Amniotic epithelial cell (primary cell): ENCODE results near the gene PTPRG.

Source experiments
- DNase-seq: peaks from one replicate; pipeline ENCODE4 v3.0.0-alpha.2; 2010; ENCODE audit warnings: low read depth

The PTPRG gene

DNA sequence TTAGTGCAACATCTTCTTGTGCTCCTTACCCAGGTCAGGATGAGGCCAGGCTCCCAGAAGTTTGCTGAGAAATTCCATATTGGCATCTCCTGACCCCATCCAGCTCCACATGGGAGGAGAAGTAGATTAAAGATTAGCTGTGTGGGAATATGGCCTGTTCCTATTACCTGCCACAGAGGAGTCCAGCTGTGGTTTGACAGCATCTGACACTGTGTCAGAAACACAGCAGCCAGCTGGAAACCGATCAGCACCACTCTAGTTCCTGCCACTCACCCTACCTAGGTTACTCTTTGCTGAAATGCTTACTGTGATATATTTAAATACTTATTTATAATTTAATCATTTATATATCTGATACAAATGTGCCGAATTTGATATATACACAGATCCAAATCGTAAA, 551.7 kb downstream of the PTPRG start:
- DNase-seq: no peak

DNA sequence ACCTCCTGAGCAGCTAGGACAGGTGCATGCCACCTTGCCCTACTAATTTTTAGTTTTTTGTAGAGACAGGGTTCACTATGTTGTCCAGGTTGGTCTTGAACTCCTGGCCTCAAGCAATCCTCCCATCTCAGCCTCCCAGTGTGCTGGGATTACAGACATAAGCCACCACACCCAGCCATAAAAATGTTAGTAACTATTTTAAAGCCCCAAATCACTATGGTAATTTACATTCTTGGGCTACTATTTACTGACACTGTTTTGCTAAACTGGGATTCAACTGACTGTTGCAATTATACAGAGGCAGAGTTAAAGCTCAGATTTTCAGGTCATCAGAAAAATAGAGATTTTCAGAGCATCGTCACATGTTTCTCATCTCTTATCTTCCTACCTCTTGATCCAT, 553.4 kb downstream of the PTPRG start:
- DNase-seq: no peak

DNA sequence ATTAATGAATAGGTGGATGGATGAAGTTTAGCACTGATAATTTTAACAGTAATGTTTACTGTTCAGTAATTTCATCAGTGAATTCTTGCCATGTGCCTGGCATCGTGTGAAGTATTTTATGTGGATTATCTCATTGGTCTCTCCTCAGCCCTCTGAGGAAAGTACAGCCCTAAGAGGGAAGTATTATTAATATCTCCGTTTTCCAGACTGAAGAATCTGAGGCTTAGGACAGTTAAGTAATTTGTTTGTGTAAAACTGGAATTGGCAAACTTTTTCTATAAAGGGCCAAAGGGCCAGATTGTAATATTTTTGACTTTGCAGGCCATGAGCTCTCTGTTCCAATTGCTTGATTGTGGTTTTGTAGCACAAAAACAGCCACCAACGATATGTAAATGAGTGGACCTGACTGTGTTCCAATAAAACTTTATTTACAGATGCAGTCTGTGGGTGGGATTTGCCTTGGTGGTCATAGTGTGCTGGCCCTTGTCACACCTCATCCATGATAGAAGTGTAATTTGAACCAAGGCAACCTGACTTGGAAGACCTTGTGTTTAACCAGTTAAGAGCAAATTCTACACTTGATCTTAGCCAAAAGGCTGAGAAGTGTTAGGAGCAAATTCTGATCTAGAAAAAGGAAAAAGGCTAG, 556.7 kb downstream of the PTPRG start:
- no peak for DNase-seq

DNA sequence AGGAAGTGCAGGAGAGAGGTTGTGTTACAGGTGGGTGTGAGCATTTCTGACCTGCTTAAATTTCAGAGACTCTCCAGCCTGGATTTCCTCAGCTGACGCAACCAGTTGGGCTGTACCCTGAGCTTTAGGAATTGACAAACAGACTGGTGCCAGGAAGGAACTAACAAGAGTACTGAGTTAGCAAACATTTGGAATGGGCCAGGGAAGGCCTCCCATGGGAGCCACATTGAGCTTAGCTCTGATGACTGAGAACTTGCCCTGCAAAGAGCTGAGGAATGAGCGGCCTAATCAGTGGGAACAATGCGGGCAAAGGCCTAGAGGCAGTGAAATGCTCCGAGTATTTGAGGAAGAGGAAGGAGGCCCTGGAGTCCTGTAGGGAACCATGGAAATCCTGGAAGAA, 557.8 kb downstream of the PTPRG start:
- no peak for DNase-seq

DNA sequence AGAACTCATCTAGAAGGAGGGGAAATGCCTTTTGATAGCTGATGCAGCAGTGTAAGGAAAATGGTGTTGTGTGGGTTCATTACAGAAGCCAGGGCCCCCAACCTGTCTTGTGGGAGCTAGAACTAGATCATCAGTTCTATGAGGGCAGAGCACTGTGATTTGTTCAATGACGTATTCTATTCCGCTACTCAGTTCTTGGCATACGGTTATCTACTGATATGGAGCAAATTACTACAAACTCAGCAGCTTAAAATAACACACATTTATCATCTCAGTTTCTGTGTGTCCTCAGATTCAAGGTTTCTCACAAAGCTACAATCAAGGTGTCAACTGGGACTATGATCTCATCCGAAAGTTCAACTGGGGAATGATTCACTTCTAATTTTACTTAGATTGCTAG, 561.4 kb downstream of the PTPRG start:
- no peak for DNase-seq

DNA sequence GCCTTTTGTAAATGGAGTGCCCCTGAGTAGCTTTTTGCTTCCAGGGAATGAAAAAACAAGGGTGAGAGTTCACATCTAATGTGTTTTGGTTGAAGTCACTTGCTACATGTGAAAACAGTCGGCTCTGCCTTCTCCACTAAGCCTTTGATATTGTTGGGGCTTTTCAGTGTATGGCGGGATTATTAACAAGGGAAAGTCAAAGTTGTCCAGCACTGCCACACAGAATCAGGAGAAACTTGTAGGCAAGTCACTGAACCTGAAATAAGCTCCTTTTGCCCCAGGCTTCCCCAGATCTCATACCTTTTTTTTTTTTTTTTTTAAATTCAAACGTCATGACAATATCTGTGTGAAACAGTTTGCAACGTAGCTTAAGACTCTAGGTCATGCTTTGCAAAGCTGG, 564.0 kb downstream of the PTPRG start:
- DNase-seq: no peak

DNA sequence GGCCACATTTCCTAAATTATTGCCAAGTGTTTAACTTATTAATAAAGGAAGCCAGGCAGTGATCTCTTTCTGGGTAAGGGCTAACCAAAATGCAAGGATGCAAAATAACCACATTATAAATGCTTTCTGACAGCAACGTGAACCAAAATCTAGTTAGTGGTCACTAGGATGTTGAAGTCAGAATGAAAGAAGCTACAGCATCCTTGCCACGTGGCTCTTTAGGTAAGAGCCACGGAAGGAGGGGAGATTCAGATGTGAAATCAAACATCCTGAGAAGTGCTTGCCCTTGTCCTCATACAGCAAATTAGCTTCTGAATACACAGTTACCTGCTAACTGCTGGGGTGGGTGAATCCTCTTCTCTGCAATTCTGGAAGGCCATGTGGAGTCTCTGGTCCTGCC, 565.7 kb downstream of the PTPRG start:
- DNase-seq: no peak

DNA sequence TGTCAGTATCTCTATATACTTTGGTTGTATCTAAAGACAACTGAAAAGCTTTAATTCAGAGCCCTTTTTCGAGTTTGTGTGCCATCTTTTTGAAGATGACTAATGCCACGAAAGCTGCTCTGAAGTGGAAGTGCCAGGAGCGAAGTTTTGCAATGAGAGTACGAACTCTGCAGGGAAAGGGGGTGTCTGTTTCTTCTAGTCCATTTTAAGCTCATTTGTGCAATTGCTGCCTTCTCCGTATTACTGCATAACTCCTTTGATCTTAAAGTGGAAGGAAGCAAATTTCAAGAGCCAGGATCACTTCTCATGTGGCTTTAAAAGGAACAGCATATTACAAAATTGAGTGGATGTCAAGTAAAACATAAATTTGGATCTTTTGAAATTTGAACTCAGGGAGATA, 566.7 kb downstream of the PTPRG start:
- DNase-seq: peak; percentile 40

DNA sequence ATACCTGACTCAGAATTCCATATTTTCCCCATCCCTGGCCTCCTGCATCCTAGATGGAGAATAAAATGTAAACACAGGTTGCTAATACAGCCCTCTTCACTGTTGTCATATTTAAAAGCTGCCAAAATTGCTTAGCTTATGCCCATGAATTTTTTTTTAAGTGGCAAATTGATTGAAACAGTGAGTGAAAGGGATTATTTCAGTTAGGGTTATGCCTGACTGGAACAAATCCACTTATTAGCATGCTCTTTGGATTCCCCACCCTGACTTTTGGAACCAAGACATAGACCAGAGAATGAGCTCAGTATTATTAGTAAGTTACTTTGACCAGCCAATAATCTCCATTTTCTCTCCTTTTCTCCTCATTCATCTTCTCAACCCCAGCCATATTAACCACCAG, 567.3 kb downstream of the PTPRG start:
- no peak for DNase-seq

DNA sequence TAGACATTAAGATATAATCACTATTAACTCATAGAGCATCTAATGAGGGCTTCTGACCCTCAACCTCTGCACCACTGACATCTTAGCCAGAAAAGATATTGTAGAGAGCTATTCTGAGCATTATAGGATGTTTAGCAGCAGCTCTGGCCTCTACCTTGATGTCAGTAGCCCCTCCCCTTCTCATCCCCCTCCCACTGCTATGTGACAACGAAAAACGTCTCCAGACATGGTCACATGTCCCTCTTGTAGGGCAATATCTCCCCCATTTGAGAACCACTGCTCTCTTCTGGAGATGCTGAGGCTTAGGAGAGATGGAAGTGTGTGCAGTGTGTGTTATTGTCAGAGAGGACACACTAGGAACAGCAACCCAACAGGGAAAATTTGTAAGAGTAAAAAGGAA, 569.7 kb downstream of the PTPRG start:
- DNase-seq: no peak

DNA sequence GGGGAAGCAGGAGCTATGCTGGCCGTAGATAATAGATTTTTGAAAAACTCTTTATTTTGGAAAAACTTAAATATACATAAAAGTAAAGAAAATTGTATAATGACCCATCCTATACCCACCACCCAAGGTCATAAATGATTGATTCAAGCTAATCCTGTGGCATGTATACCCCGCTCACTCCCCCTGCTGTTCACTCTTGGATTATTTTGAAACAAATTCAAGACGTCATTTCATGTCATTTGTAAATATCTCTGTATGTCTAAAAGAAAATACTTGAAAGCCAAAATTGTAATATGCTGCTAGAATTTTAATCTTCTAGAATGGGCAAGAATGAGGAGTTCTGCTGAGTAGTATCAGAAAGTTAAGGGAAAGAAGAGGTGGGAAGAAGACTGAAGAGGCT, 570.2 kb downstream of the PTPRG start:
- DNase-seq: no peak

DNA sequence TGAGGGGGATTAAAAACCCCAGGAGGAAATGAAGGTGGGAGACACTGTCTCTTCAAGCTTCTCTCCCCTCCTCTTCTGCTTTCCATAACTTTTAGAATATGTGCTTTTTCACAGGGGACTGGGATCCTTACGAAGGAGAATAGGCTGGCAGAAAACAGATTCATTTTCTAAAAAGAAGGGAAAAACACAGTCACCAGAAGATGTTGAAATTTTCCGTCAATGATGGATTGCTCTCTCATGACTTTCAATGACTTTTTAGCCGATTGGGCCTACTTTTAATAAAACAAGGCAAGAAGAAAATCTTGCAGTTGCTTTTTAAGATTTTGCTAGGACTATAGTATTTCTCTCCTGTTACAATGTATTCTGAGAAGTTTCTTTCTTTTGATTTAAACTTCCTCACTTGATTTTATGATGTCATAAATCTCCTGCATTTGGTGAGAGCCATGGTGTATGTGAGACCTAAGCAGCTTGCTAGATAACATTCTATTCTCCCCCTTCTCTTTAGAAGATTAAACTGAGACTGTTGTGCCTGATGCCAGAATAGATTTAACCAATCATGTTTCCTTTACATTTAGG, 570.7 kb downstream of the PTPRG start:
- DNase-seq: peak; percentile 6

DNA sequence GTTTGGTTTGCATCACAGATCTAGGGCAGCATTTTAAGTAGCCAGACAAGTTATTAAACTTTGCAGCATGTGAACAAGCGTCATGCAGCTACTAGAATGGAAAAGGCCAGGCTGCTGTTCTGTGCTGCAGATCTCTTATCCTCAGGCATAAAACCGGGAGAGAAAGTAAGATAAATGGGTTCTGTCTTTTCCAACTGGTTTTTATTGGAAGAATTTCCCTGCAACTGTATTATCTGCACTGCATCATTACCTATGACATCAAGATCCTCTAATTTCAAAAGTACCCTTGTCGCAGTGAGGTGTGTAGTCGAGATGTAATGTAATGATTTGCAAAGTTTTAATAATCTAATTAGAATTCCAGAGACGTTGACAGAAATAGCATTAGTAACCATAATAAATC, 571.6 kb downstream of the PTPRG start:
- DNase-seq: no peak

DNA sequence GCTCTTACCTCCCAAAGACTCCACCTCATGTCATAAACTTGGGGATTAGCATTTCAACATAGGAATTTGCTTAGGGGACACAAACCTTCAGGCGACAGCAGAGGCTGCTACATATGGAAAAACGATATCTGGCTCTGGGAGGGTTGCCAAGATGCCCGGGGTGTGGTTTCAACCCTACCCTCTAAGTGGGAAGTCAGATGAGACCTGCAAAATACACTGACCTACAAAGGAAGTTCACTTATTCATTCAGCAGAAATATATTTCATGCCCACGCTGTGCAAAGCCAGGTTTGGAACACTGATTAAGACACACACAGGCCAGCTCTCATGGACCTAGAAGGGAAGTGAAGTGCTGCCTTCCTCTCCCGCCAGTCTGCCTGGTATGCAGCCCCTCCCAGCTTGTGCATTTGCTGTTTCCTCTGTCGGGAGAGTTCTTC, 572.7 kb downstream of the PTPRG start:
- no peak for DNase-seq

DNA sequence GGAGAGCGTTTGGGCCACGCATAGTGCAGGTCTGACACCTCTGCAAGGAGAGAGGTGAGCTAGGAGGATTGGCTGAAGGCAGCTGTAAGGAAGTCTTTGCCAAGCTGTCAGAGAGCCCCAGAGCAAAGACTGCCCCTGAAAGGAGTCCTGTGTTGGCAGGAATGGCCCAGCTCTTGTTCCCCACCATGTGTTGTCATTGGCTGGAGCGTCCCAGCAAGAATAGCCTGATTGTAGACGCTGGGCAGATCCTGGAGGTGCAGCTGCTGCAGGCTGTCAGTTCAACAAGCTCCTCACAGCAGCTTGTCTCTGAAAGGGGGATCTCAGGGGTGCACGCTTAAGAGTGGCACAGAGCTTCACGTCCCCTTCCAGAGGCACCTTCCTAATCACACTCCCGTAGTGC, 574.4 kb downstream of the PTPRG start:
- DNase-seq: no peak

DNA sequence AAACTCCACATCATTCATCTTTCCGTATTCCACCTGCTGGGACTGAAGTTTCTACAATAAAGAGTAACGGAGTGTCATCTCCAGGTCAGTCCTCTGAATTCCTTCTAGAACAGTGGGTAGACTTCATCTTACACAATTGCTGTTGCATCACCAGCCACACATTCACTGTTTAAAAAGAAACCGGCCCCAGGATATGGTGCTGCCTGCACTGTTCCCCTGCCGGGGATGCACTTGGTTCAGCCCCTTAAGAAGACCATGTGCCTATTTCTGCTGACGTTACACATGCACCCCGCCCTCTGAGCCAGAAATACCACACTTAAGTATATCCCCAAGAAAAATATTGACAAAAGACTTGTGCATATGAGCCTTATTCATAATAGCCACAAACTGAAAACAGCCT, 578.6 kb downstream of the PTPRG start:
- DNase-seq: peak; percentile 74

DNA sequence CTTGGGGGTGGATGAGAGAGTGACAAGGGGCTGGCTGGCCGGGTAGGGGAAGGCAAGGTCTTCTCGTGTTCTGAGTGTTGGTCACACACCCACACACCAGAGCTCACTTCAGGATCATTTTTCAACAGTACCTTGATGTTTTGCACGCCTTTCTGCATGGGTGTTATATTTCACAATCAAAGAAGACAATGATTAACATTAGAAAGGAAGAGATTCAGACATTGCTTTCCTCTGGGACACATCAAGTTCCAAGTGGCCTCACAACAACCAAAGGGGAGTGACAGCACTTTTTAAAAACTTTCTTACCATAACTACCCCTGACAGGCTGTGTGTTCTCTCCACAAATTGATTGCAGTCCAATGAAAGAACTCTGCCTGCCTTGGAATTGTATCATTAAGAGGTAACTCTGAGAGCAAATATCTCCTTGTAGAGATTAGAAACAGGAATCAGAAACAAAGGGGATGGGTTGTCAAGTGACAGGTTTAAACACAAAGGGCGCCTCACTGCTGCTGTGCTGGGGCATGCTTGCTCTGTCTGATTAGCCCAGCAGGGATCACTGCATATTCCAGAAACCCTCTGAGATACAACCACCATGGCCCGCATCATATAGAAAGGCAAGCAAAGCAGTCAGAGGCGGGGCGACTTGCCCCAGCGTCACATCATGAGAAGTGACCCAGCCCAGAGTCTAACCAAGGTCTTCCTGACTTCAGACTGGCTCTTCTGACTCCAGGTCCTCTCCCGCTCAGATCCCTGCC, 581.1 kb downstream of the PTPRG start:
- no peak for DNase-seq

DNA sequence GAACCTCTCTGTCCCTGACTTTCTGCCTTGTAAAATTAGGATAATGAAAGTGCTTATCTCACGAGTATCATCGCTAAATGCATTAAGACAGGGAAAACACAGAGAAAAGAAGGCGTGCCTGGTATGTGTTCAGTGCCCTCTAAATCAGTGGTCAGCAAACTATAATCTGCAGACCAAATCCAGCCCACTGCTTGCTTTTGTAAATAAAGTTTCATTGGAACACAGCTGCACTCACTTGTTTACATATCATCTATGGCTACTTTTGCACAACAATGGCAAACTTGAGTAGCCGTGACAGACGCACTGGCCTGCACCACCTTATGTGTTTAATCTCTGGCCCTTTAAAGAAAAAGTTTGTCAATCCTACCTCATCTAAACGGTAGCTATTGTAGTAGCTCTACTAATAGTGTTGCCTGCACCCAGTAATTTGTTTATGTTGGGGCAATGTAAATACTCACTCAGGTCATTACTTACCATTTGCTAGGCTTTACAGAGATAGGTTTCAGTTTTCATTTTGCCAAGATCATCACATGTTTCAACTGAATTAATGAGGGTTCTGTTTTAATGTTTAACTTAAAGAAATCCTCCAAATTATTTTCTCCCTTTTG, 582.6 kb downstream of the PTPRG start:
- no peak for DNase-seq

DNA sequence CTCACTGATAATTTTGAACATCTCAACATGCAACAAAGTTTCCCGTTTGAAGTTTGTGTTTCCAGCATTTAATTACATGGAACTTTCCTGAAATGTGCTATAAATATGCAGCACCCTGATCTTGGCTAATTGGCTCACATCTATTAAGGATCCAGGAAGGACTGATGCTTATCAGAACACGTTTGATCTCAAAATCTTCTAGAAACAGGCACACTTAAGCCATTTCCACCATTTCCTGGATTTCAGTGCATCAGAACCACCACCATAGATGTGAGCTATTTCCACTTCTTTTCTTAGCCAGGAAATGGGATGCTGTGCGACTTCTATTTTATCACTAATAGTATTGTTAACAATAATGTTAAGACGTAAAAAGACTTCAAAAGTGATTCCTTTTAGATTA, 583.1 kb downstream of the PTPRG start:
- no peak for DNase-seq

DNA sequence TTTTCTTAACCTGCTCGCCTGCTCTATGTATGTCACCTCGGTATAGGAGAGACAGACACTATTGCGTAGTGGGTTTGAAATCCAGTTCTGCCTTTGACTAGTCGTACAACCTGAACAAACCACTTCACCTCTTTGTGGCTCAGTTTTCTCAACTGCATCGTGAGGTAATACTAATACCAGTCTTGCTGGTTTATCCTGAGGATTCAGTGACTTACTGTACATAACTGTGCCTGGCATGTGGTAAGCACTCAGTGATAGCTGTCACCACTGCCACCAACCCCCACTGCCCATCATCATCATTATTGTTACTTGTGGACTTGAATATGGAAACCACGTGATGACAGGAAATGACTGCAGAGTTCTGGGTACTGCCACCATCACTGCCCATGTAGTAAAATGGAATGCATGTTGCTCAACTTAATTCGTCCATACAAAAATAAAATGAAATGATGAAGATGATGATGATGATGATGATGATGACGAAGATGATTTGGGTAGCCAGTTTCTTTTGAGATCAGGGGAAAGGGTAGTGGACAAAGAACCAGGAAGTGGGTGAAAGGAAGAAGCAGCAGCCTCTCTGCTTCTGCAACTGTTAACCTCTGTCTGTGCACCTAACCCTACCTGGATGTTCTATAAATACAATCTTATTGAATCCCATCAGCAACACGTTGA, 583.9 kb downstream of the PTPRG start:
- DNase-seq: no peak

DNA sequence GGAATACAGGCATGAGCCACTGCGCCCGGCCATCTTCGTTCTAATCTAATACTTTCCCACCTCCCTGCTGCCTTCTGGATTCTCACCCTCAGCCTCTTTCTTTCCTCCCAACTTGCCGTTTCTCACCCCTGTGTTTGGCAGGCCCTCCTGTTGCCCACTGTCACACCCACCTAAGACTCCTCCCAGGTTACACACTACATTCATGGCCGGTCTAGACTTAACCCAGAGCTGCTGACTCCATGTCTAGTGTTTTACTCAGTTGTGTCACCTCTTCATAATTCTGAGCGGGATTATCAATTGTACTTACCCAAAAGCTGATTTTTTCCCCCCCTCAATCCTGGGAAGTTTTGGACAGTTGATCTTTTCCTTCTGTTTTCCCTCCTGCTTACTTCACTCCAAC, 588.2 kb downstream of the PTPRG start:
- no peak for DNase-seq

DNA sequence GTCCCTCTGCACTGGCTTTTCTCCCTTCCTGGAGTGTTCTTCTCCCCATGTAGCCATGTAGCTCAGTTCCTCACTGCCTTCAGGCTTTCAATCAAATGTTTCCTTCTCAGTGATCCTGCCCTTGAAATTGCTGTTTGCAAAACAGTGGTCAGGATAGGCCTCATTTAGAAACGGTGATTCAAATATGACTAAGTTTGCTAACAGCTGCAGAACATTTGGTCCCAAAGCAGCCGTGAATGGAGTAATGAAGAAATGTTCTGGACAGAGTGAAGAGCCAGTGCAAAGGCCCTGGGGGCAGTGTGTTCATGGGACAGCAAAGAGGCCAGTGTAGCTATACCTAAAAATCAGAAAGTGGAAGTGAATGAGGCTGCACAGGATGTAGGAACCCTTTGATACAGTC, 588.6 kb downstream of the PTPRG start:
- peak; percentile 65 for DNase-seq

DNA sequence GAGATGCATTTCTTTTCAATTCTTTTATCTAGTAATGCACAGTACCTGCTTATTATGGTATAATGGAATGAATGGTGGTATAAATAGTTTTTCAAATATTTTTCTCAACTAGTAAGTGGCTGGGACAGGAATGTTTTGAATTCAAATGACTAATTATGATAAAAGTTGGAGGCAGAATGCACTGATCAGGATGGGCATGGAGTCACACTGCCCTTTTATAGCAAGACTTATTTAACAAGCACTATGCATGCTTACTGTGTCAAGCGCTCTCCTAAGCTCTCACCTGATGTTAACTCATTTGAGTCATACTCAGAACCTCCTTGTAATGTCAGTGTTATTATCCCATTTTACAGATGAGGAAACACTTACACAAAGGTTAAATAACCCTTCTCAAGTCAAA, 590.2 kb downstream of the PTPRG start:
- DNase-seq: peak; percentile 7
